GM21528 (cell line): ENCODE measurements around the gene ZNF18.
"Not testable (repeated sequence)": the region's sequence is repeated elsewhere in the genome, so short reads cannot be mapped to it uniquely, and the experiment has no call there.

Experiments
- ATAC-seq: cut with Tn5 transposase; IDR thresholded peaks from one replicate; pipeline ENCODE4 v1.9.1; 2021; ENCODE audit warnings: mild to moderate bottlenecking, moderate library complexity; ENCODE audit not compliant: unreplicated experiment, low FRiP score

The ZNF18 gene

GRCh38 chr17:11986942-11987329 lies 10.3 kb downstream of the ZNF18 start:
- ATAC-seq: no peak

GRCh38 chr17:11986179-11986941 lies 10.9 kb downstream of the ZNF18 start:
- no peak for ATAC-seq

DNA sequence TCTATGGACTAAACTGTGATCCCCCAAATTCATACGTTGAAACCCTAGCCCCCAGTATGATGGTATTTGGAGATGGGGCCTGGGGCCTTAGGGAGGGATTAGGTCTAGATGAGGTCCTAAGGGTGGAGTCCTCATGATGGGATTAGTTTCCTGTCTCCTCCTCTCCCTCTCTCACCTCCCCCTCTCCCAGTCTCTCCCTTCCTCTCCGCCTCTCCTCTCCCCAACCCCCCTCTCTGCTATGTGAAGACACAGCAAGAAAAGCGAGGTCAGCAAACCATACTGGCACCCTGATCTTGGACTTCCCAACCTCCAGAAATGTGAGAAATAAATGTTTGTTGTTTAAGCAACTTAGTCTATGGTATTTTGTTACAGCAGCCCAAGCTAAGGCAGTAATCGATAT lies 15.4 kb downstream of the ZNF18 start:
- no peak for ATAC-seq

DNA sequence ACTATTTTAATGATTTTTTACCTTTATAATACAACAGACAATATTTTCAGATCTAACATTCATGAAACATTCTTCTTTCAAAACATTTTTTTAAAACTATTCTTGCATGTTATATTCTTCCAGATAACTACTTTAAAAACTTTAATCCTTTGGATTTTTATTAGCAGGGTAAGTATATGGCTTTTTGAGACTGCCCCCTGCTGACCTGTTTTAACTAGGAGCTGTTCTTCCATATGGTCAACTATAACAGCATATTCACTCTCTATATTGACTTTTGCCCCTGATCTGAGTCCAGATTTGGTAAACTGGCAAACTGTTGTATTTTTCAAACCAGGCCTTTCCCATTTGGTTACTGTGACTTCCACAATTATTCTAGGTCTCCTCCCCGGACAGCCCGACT lies 16.5 kb downstream of the ZNF18 start:
- ATAC-seq: no peak

- no peak for ATAC-seq
Observed at GRCh38 chr17:11979795-11980194, 17.5 kb downstream of the ZNF18 start.

- not testable (repeated sequence) for ATAC-seq
Observed at GRCh38 chr17:11972741-11973140, 24.5 kb downstream of the ZNF18 start.

GRCh38 chr17:11969565-11969964 lies 27.7 kb downstream of the ZNF18 start:
- no peak for ATAC-seq

DNA sequence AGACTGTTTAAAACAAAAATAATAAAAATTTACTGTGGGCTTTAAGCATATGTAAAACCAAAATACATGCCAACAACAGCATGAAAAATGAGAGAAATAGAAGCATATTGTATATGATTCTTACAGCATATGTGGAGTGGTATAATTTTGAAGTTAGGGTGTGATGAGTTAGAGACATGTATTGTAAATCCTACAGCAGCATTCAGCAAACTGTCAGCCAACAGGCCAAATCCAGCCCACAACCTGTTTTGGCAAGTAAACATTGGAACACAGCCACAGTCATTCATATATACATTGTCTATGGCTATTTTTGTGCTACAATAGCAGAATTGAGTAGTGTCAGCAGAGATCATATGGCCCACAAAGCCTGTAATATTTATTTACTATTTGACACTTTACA lies 42.3 kb downstream of the ZNF18 start:
- no peak for ATAC-seq

DNA sequence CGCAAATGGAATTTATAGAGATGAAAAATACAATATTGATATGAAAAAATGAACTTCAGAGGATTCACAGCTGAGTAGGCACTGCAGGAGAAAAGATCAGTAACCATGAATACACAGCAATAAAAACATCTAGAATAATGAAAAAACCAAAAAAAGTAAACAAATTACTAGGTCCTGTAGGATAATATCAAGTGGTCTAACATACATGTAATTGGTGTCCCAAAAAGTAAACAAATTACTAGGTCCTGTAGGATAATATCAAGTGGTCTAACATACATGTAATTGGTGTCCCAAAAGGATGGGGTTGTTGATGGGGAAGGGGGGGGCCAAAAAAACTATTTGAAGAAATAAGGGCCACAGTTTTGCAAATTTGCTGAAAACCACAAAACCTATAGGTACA lies 43.4 kb downstream of the ZNF18 start:
- ATAC-seq: no peak

GRCh38 chr17:11952610-11953009 lies 44.7 kb downstream of the ZNF18 start:
- ATAC-seq: no peak

- ATAC-seq: no peak
Observed at GRCh38 chr17:11950771-11951519, 46.3 kb downstream of the ZNF18 start.

- ATAC-seq: not testable (repeated sequence)
Observed at GRCh38 chr17:11949571-11949970, 47.7 kb downstream of the ZNF18 start.

- no peak for ATAC-seq
Observed at GRCh38 chr17:11948789-11949188, 48.5 kb downstream of the ZNF18 start.

- no peak for ATAC-seq
Observed at GRCh38 chr17:11944587-11944986, 52.7 kb downstream of the ZNF18 start.

DNA sequence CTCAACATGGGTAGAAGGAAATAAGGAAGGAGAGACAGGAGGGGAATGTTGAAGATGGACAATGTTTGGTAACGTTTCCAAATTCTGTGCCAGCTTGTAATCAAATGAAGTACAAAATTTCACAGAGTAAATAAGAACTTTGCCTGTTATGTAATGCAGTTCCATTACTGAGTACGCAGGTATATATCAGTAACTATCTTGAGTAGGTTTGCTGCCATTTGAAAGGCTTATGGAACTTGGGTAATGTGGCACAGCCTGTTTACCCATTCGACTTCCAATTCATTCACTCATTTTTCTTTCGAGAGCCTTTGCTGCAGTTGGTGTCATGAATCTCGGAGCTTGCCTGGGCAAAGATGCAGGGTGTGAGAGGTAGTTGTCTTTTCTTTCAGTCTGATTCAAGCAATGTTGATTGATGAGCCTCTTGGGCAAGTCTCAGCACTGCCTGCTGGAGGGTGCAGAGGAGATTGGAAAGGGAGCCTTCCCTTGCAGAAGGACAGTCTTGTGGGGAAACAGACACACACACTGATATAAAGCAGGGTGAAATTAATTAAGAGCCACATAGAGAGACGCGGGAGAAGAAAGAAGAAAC lies 53.4 kb downstream of the ZNF18 start:
- no peak for ATAC-seq

- ATAC-seq: not testable (repeated sequence)
Observed at GRCh38 chr17:11943086-11943485, 54.2 kb downstream of the ZNF18 start.

- no peak for ATAC-seq
Observed at GRCh38 chr17:11940904-11941303, 56.4 kb downstream of the ZNF18 start.

DNA sequence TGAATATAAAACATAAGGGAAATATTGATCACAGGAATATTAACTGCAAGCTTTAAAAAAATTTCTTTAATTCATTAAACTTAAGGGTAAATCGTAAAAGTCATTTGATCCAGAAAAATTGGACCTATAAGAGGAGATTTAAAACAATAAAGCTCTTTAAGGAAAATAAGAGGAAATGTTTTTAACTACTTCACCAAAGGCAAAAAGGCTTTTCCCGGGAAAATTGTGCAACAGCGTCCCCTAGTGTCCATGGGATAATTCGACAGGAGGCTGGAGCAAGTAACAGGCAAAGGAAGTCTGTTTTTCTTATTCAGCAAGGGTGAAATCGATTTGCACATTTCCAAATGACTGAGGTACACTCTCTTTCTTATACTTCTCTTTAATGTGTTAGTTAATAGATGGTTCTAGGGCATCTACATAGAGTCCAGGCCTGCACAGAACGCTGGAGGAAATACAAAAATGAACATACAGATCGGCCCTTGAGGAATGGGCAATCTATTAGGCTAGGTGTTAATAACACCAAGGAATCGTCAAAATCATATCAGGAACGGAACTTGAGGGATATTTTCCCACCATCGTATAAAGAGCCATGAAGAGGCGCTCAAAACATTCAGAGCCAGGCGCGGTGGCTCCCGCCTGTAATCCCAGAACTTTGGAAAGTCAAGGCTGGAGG lies 61.4 kb downstream of the ZNF18 start:
- ATAC-seq: no peak

GRCh38 chr17:11932337-11932898 lies 64.9 kb downstream of the ZNF18 start:
- no peak for ATAC-seq

- ATAC-seq: no peak
Observed at GRCh38 chr17:11928436-11928835, 68.8 kb downstream of the ZNF18 start.
